H1 (cell line): ENCODE results near the gene RPS27. TPM values are rescaled to one million over a fixed set of nuclear protein-coding genes. Genes with fewer than 3 reads are reported as not detected.

Experiments
- ASH2L ChIP-seq: fragments of 200-600, 300-600 bp; sonication (generic); IDR thresholded peaks from one replicate; pipeline ENCODE4 v1.7.1; 2017; ENCODE audit warnings: low read length
- BACH1 ChIP-seq: IDR thresholded peaks from 2 replicates; pipeline ENCODE4 v1.6.1; 2012; ENCODE audit warnings: low read length, improper control_type of control experiment
- CBX5 ChIP-seq: fragments of 300-800, 300-1000 bp; sonication (generic); IDR thresholded peaks from 2 replicates; pipeline ENCODE4 v1.7.1; 2016; ENCODE audit warnings: antibody characterized with exemption, low read length, low read depth
- CBX8 ChIP-seq: fragments of 300-800, 300-1000 bp; sonication (generic); IDR thresholded peaks from 2 replicates; pipeline ENCODE4 v1.7.1; 2016; ENCODE audit warnings: low read depth, low read length, borderline replicate concordance
- CHD2 ChIP-seq: IDR thresholded peaks from 2 replicates; pipeline ENCODE4 v1.6.1; 2012; ENCODE audit warnings: low read length, improper control_type of control experiment
- CREB1 ChIP-seq: IDR thresholded peaks from 2 replicates; pipeline ENCODE4 v1.6.1; 2012; ENCODE audit warnings: inconsistent platforms
- CTCF ChIP-seq, 3 experiments: IDR thresholded peaks; 1 replicate in 2 of 3; 2 replicates in 1 of 3; pipeline versions ENCODE4 v1.5.1 to v1.6.1; 2011; ENCODE audit warnings: low read length in 3 of 3, mild to moderate bottlenecking in 3 of 3, inconsistent platforms in 2 of 3, low read depth in 1 of 3, moderate library complexity in 1 of 3; ENCODE audit not compliant: insufficient read depth in 1 of 3; ENCODE audit errors: control extremely low read depth in 1 of 3
- EGR1 ChIP-seq: IDR thresholded peaks from 2 replicates; pipeline ENCODE4 v1.6.1; 2011; ENCODE audit warnings: low read depth, low read length, borderline replicate concordance
- GTF2F1 ChIP-seq: IDR thresholded peaks from 2 replicates; pipeline ENCODE4 v1.6.1; 2012; ENCODE audit warnings: low read depth, low read length, improper control_type of control experiment, borderline replicate concordance
- JUN ChIP-seq: IDR thresholded peaks from 2 replicates; pipeline ENCODE4 v1.6.1; 2011; ENCODE audit warnings: low read depth, mild to moderate bottlenecking, improper control_type of control experiment, low read length
- KDM1A ChIP-seq: fragments of 200-600, 300-600 bp; sonication (generic); IDR thresholded peaks from 2 replicates; pipeline ENCODE4 v1.7.1; 2016; ENCODE audit warnings: mild to moderate bottlenecking, low read length, borderline replicate concordance
- KDM4A ChIP-seq: IDR thresholded peaks from one replicate; pipeline ENCODE4 v1.7.1; 2012; ENCODE audit warnings: low read depth, mild to moderate bottlenecking, moderate library complexity, low read length, inconsistent platforms; ENCODE audit not compliant: severe bottlenecking
- NANOG ChIP-seq: IDR thresholded peaks from 2 replicates; pipeline ENCODE4 v1.6.1; 2011; ENCODE audit warnings: low read length, low read depth, mild to moderate bottlenecking, inconsistent platforms; ENCODE audit not compliant: insufficient read depth, poor library complexity, severe bottlenecking
- POLR2AphosphoS5 ChIP-seq: IDR thresholded peaks from 2 replicates; pipeline ENCODE4 v1.6.1; 2011; ENCODE audit warnings: low read depth, low read length
- POU5F1 ChIP-seq: IDR thresholded peaks from 2 replicates; pipeline ENCODE4 v1.6.1; 2011; ENCODE audit warnings: low read depth, mild to moderate bottlenecking, low read length, moderate library complexity
- RFX5 ChIP-seq: IDR thresholded peaks from 2 replicates; pipeline ENCODE4 v1.6.1; 2011; ENCODE audit warnings: low read depth, low read length, improper control_type of control experiment, borderline replicate concordance
- SIRT6 ChIP-seq: IDR thresholded peaks from one replicate; pipeline ENCODE4 v1.7.1; 2012; ENCODE audit warnings: low read length, inconsistent platforms
- SP2 ChIP-seq: IDR thresholded peaks from 2 replicates; pipeline ENCODE4 v1.6.1; 2012; ENCODE audit warnings: mild to moderate bottlenecking, low read length, inconsistent platforms
- SUZ12 ChIP-seq: fragments of 200-600 bp; sonication (generic); IDR thresholded peaks from 2 replicates; pipeline ENCODE4 v1.6.1; 2012; ENCODE audit warnings: mild to moderate bottlenecking, inconsistent platforms, low read length, moderate library complexity, mixed read lengths
- TAF1 ChIP-seq: IDR thresholded peaks from 2 replicates; pipeline ENCODE4 v1.6.1; 2011; ENCODE audit warnings: mild to moderate bottlenecking, low read depth, low read length
- TCF12 ChIP-seq: IDR thresholded peaks from 2 replicates; pipeline ENCODE4 v1.6.1; 2011; ENCODE audit warnings: low read depth, mild to moderate bottlenecking, low read length
- TEAD4 ChIP-seq: IDR thresholded peaks from 2 replicates; pipeline ENCODE4 v1.6.1; 2012; ENCODE audit warnings: low read depth, low read length, inconsistent platforms, mixed read lengths
- USF2 ChIP-seq: IDR thresholded peaks from 2 replicates; pipeline ENCODE4 v1.6.1; 2011; ENCODE audit warnings: low read length, improper control_type of control experiment
- polyA plus RNA-seq, 7 experiments: library from polyadenylated mRNA; depleted of rRNA in 3 of 7; stranded (reverse) in 5 of 7; unstranded in 2 of 7; fragments of >200 nt in 5 of 7; fragments of 200-250 nt in 2 of 7; gene quantifications; 1 replicate in 5 of 7; 2 replicates in 1 of 7; 4 replicates in 1 of 7; pipeline versions ENCODE4 v1.2.1 to v1.2.3, GENCODE V29; 2011 to 2013; ENCODE audit warnings: missing spikeins in 2 of 7, mixed read lengths in 2 of 7
- total RNA-seq: library from RNA; stranded (reverse); fragmentation: NEBNext Ultra II Directional; extraction: Animal tissue kit (Norgen Biotek cat#: 25700); gene quantifications from 2 replicates; pipeline ENCODE4 v1.2.1, GENCODE V29; 2021

Gene RPS27
- total and polyA plus RNA-seq, 2 of the 8 experiments (the other 6 are each of a cell fraction or from before 2014, with no cell fraction given): 1,810 to 3,155 TPM

GRCh38 chr1:153990468-153991150, at the start of gene RPS27 (continued):
- no peak for TF ChIP-seq POU5F1
- TF ChIP-seq USF2: peak; percentile 40; the same call in 1 of the 2 replicates
- TF ChIP-seq RFX5: no peak
- TF ChIP-seq NANOG: no peak
- no peak for TF ChIP-seq CBX8
- no peak for TF ChIP-seq KDM1A
- peak; percentile 83 for TF ChIP-seq ASH2L
- TF ChIP-seq EGR1: no peak
- no peak for TF ChIP-seq SUZ12
- peak; percentile 98 for TF ChIP-seq GTF2F1
- no peak for TF ChIP-seq BACH1
- peak; percentile 60; the same call in 1 of the 2 replicates for TF ChIP-seq CHD2
- peak; percentile 100 for TF ChIP-seq TAF1
- TF ChIP-seq TEAD4: 0 out of 2 replicates have a peak, but pooled peaks have one; percentile 12
- no peak for TF ChIP-seq SP2
- peak; percentile 94 for TF ChIP-seq CREB1
- no peak for TF ChIP-seq JUN
- TF ChIP-seq CTCF (IDR thresholded peaks at IDR 0.05; ENCODE audit: control extremely low read depth in 1 of 3, insufficient read depth in 1 of 3, low read depth in 1 of 3, low read length in 3 of 3): no peak
- TF ChIP-seq CBX5: no peak
- peak; percentile 100 for TF ChIP-seq POLR2AphosphoS5
- TF ChIP-seq SIRT6: no peak
- TF ChIP-seq KDM4A: no peak
- no peak for TF ChIP-seq TCF12
